ENCODE measurements around the gene OR2A12. TPM values are rescaled to one million over a fixed set of nuclear protein-coding genes. Genes with fewer than 3 reads are reported as not detected.

The OR2A12 gene
- total RNA-seq, 4 donors from 2014 or later = not detected

DNA sequence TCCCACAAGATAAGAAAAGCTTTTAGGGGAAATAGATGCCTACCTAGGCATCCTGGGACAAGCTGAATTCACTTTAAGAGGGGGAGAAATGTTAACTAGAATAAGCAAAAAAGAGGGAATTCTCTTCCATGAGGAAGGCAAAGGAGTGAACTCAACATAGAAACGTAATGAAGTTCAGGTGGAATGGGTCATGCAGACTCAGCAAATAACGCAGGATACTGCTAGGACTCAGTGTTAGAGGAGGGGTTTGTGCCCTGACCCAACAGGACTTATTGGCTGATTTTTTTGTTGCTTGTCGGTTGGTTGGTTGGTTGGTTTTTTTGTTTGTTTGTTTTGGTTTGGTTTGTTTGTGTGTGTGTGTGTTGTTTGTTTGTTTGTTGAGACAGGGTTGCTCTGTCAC is 46.2 kb downstream of the OR2A12 start:
- intact Hi-C loops (cut with DNase I; ENCODE audit: low total_unique reads) = no loop called here
- H3K9me3 ChIP-seq = no peaks in the 10 kb centered on the region
- no peaks in the 10 kb centered on the region for H3K36me3 ChIP-seq
- H3K4me3 ChIP-seq = no peak overlapping the region
- DNase-seq = no peak
- no peaks in the 10 kb centered on the region for H3K4me1 ChIP-seq
- H3K27ac ChIP-seq = no peak overlapping the region
- TF ChIP-seq, protein P1, sequence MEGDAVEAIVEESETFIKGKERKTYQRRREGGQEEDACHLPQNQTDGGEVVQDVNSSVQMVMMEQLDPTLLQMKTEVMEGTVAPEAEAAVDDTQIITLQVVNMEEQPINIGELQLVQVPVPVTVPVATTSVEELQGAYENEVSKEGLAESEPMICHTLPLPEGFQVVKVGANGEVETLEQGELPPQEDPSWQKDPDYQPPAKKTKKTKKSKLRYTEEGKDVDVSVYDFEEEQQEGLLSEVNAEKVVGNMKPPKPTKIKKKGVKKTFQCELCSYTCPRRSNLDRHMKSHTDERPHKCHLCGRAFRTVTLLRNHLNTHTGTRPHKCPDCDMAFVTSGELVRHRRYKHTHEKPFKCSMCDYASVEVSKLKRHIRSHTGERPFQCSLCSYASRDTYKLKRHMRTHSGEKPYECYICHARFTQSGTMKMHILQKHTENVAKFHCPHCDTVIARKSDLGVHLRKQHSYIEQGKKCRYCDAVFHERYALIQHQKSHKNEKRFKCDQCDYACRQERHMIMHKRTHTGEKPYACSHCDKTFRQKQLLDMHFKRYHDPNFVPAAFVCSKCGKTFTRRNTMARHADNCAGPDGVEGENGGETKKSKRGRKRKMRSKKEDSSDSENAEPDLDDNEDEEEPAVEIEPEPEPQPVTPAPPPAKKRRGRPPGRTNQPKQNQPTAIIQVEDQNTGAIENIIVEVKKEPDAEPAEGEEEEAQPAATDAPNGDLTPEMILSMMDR (IDR thresholded peaks at IDR 0.05) = no peak
- no peaks in the 10 kb centered on the region for H3K27me3 ChIP-seq

DNA sequence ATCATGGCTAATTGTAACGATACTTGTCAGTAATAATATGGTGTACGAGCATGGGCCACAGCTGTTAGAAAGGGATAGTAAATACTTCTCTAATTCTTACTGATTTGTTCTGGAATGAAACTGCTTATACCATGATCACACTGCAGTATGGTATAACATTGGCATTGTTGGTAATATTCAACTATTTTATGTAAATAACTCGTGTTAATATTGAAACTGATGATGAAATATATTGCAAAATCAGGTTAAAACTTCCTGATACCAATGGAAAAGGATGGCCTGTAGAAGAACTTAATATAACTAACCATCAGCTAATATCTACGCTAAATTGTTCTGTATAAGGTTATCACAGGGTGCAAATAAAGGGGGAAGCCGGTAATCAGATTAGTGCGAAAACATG is 47.2 kb downstream of the OR2A12 start:
- no peak for DNase-seq
- no peak overlapping the region for H3K4me3 ChIP-seq
- no peaks in the 10 kb centered on the region for H3K9me3 ChIP-seq
- TF ChIP-seq POLR2A (IDR thresholded peaks at IDR 0.05) = no peak
- TF ChIP-seq, protein P1 (IDR thresholded peaks at IDR 0.05) = no peak
- H3K27ac ChIP-seq = no peak overlapping the region
- H3K4me1 ChIP-seq = no peaks in the 10 kb centered on the region
- H3K27me3 ChIP-seq = no peaks in the 10 kb centered on the region
- H3K36me3 ChIP-seq = no peaks in the 10 kb centered on the region
- intact Hi-C loops (cut with DNase I; ENCODE audit: low total_unique reads) = no loop called here

DNA sequence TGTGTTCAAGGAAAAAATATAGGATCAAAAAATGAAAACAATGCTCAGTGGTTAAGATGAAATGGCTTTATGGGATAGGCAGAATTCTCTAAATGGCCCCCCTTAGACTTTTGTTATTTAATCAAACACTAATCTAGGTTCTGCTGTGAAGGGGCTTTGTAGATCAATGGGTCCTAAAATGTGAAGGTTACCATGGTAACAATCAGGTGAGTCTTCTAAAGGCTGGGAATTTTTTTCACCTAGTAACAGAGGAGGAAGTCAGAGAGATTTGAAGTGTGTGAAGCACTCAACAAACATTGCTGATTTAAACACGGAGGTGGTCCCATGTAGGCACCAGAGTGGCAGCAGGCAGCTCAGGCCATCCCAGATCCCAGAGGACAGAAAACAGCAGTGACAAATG is 48.0 kb downstream of the OR2A12 start:
- no peaks in the 10 kb centered on the region for H3K9me3 ChIP-seq
- no peak overlapping the region for H3K4me3 ChIP-seq

DNA sequence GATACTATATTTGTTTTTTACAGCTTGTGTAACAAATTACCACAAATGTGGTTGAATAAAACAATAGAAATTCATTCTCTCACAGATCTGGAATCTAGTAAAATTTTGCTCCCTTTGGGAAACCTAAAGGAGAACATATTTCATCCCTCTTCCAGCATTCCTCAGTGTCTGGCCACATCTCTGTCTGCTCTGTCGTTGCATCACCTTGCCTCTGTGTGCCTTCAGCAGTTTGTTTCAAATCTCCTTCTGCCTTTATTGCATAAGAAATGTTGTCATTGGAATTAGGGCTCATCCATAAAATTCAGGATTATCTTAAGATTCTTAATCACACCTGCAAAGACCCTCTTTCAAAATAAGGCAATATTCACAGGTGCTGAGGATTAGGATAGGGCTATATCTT is 51.4 kb downstream of the OR2A12 start:
- no peak for DNase-seq
- H3K9me3 ChIP-seq = no peaks in the 10 kb centered on the region
- H3K4me1 ChIP-seq = no peaks in the 10 kb centered on the region
- no peak overlapping the region for H3K27ac ChIP-seq
- H3K27me3 ChIP-seq = no peaks in the 10 kb centered on the region
- intact Hi-C loops (cut with DNase I; ENCODE audit: low total_unique reads) = no loop called here
- no peak overlapping the region for H3K4me3 ChIP-seq
- TF ChIP-seq, protein P1 (IDR thresholded peaks at IDR 0.05) = no peak
- TF ChIP-seq POLR2A (IDR thresholded peaks at IDR 0.05) = no peak
- no peaks in the 10 kb centered on the region for H3K36me3 ChIP-seq

More for the DNA sequence above, 48.0 kb downstream of the OR2A12 start:
- TF ChIP-seq, protein P1 (IDR thresholded peaks at IDR 0.05) = no peak
- TF ChIP-seq POLR2A (IDR thresholded peaks at IDR 0.05) = no peak
- Histone ChIP-seq H3K27me3 (no peaks in the 10 kb centered on the region), H3K27ac (no peak overlapping the region), H3K4me1 (no peaks in the 10 kb centered on the region), H3K36me3 (no peaks in the 10 kb centered on the region)
- intact Hi-C loops (cut with DNase I; ENCODE audit: low total_unique reads) = no loop called here
- no peak for DNase-seq

DNA sequence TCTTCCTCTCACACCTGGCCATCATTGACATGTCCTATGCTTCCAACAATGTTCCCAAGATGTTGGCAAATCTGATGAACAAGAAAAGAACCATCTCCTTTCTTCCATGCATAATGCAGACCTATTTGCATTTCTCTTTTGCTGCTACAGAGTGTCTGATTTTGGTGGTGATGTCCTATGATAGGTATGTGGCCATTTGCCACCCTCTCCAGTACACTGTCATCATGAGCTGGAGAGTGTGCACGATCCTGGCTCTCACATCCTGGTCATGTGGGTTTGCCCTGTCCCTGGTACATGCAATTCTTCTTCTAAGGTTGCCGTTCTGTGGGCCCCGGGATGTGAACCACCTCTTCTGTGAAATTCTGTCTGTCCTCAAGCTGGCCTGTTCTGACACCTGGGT is 56.1 kb downstream of the OR2A12 start:
- no peak overlapping the region for H3K27ac ChIP-seq
- intact Hi-C loops (cut with DNase I; ENCODE audit: low total_unique reads) = no loop called here

More for the DNA sequence above, 56.1 kb downstream of the OR2A12 start:
- TF ChIP-seq, protein P1 (IDR thresholded peaks at IDR 0.05) = no peak
- no peak for TF ChIP-seq POLR2A (IDR thresholded peaks at IDR 0.05)
- Histone ChIP-seq H3K36me3 (no peaks in the 10 kb centered on the region), H3K9me3 (peaks cover 0 to 3% of the 10 kb centered on the region in 2 donors), H3K4me1 (no peaks in the 10 kb centered on the region), H3K4me3 (no peak overlapping the region), H3K27me3 (no peaks in the 10 kb centered on the region)
- no peak for DNase-seq
